GM10266 (cell line): ENCODE data around the gene KCNIP4.
"Not testable (repeated sequence)": the region's sequence is repeated elsewhere in the genome, so short reads cannot be mapped to it uniquely, and the experiment has no call there.

Experiments used
- DNase-seq: peaks from one replicate; pipeline ENCODE4 v3.0.0; 2012; ENCODE audit errors: extremely low spot score
- TF ChIP-seq, protein P1 (sequence below): IDR thresholded peaks from 2 replicates; pipeline ENCODE4 v1.5.1; 2012; ENCODE audit warnings: mild to moderate bottlenecking, low read depth; ENCODE audit not compliant: control insufficient read depth, insufficient read depth; ENCODE audit errors: missing control alignments

Gene KCNIP4

GRCh38 chr4:21948347-21949072, at the start of gene KCNIP4:
Gene KCNIP4 (minus strand): TSS chr4:21948772.
- no peak for DNase-seq
- TF ChIP-seq, protein P1, sequence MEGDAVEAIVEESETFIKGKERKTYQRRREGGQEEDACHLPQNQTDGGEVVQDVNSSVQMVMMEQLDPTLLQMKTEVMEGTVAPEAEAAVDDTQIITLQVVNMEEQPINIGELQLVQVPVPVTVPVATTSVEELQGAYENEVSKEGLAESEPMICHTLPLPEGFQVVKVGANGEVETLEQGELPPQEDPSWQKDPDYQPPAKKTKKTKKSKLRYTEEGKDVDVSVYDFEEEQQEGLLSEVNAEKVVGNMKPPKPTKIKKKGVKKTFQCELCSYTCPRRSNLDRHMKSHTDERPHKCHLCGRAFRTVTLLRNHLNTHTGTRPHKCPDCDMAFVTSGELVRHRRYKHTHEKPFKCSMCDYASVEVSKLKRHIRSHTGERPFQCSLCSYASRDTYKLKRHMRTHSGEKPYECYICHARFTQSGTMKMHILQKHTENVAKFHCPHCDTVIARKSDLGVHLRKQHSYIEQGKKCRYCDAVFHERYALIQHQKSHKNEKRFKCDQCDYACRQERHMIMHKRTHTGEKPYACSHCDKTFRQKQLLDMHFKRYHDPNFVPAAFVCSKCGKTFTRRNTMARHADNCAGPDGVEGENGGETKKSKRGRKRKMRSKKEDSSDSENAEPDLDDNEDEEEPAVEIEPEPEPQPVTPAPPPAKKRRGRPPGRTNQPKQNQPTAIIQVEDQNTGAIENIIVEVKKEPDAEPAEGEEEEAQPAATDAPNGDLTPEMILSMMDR = no peak

- not testable (repeated sequence) for DNase-seq
Measured at GRCh38 chr4:21996618-21997017, 48.0 kb upstream of the KCNIP4 start.

DNA sequence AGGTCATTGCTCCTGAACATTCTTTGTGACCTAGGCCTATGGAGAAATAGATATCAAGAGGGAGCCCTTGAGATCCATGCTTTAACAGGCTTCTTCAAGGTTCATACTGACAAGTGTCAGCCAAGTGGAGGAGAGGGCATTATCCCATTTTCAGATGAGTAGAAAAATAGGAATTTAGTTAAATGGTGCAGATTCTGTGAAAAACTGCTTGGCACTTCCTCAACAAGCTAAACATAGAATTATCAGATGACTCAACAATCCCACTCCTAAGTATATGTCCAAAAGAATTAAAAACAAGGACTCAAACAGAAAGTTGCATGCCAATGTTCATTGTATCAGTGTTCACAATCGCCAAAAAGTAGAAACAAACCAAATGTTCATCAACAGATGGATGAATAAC, 43.8 kb upstream of the KCNIP4 start:
- DNase-seq = no peak
- TF ChIP-seq, protein P1 = no peak

- no peak for DNase-seq
- TF ChIP-seq, protein P1 = no peak
Measured at GRCh38 chr4:21991562-21991961, 43.0 kb upstream of the KCNIP4 start.

DNA sequence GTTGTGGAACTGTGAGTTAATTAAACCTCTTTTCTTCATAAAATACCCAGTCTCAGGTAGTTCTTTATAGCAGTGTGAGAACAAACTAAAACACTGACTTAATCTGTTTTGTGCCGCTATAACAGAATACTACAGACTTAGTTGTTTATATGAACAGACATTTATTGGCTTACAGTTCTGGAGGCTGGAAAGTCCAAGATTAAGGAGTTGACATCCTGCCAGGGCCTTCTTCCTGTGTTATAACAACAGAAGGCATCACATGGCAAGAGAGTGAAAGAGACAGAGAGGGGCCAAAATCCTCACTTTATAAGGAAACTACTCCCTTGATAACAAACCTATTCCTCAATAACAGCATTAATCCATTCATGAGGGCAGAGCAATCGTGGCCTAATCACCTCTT, 42.5 kb upstream of the KCNIP4 start:
- no peak for DNase-seq
- TF ChIP-seq, protein P1 = no peak

GRCh38 chr4:21989351-21989750, 40.8 kb upstream of the KCNIP4 start:
- no peak for DNase-seq
- TF ChIP-seq, protein P1 = no peak

- TF ChIP-seq, protein P1 = no peak
- no peak for DNase-seq
Measured at GRCh38 chr4:21986307-21986706, 37.7 kb upstream of the KCNIP4 start.

- TF ChIP-seq, protein P1 = no peak
- no peak for DNase-seq
Measured at GRCh38 chr4:21982087-21982486, 33.5 kb upstream of the KCNIP4 start.
